Psoas muscle (tissue), 8 donors: ENCODE data around the gene FZD4. TPM values are rescaled to one million over a fixed set of nuclear protein-coding genes. Genes with fewer than 3 reads are reported as not detected.

Experiments
- ATAC-seq, 4 donors: fragments of 200-7000 bp; cut with Tn5 transposase; one replicate each; pipeline ENCODE4 v1.9.1; 2020; ENCODE audit warnings: moderate library complexity in 3 of 4, mild to moderate bottlenecking in 2 of 4
- DNase-seq, 2 donors: peaks; one replicate each; pipeline ENCODE4 v3.0.0-alpha.2; 2020
- H3K27ac ChIP-seq: fragments of 200-600 bp; one replicate; pipeline ENCODE4 v1.8.0; 2022
- H3K27me3 ChIP-seq, 3 donors: fragments of 200-600 bp in 1 of 3; one replicate each; pipeline versions ENCODE4 v1.6.1 to v1.8.0; 2013 to 2022; ENCODE audit warnings: low read length in 2 of 3, mild to moderate bottlenecking in 2 of 3, moderate library complexity in 1 of 3; ENCODE audit not compliant: insufficient read depth in 3 of 3
- H3K36me3 ChIP-seq, 2 donors: fragments of 200-600 bp in 1 of 2; one replicate each; pipeline versions ENCODE4 v1.6.1 to v1.8.0; 2013 to 2022; ENCODE audit warnings: low read depth in 1 of 2, mild to moderate bottlenecking in 1 of 2, moderate library complexity in 1 of 2; ENCODE audit not compliant: insufficient read depth in 1 of 2
- H3K4me1 ChIP-seq: fragments of 200-600 bp; one replicate; pipeline ENCODE4 v1.8.0; 2022
- H3K4me3 ChIP-seq: fragments of 200-600 bp; one replicate; pipeline ENCODE4 v1.8.0; 2022; ENCODE audit warnings: mild to moderate bottlenecking
- H3K9me3 ChIP-seq: fragments of 200-600 bp; one replicate; pipeline ENCODE4 v1.8.0; 2022
- CTCF ChIP-seq: fragments of 200-600 bp; IDR thresholded peaks from one replicate; pipeline ENCODE4 v1.8.0; 2022; ENCODE audit warnings: antibody characterized with exemption
- WGBS, 3 donors: extraction: QIAGEN DNeasy Blood & Tissue Kit; methylation state at CpG; one replicate each; pipeline versions ENCODE4 v1.1.6 to v1.1.7; 2013; 5-methylcytosine and 5-hydroxymethylcytosine counted together
- intact Hi-C, 2 donors: fragments of 100-400 bp; cut with DNase I; formaldehyde crosslinking; loops; one replicate each; pipeline versions ENCODE4 v1.11.0 to v1.14.2; 2022
- polyA plus RNA-seq, 3 donors: library from polyadenylated mRNA; stranded (reverse); fragments of 200-250 nt; gene quantifications; one replicate each; pipeline ENCODE4 v1.2.3, GENCODE V29; 2013
- total RNA-seq, 4 donors: library from RNA; stranded (reverse); fragmentation: NEBNext Ultra II Directional in 2 of 4; extraction: Animal tissue kit (Norgen Biotek cat#: 25700) in 2 of 4; gene quantifications; one replicate each; pipeline versions ENCODE4 v1.2.1 to v1.2.4, GENCODE V29; 2021 to 2023
- donor health status: healthy with polysubstance abuse.
- donor health status: DM: no; HTN: no; CAD: no; lungs with moderate emphysema.
- donor health status: Bipolar disorder and iron deficiency.
- donor health status: healthy.
- donor health status: DM: yes; HTN: yes; CAD: no.
- donor health status: DM: no; HTN: no; CAD: no.
- donor health status: DM: no; HTN: no; CAD: no.
- donor health status: DM: yes; HTN: yes; CAD: no.

The FZD4 gene
- total and polyA plus RNA-seq, 7 donors = 12.3 to 158 (median 27.5) TPM

GRCh38 chr11:86932259-86932585, 23.0 kb downstream of the FZD4 start:
- Histone ChIP-seq H3K4me3 (no peak overlapping the region), H3K27me3 (no peaks in the 10 kb centered on the region), H3K36me3 (no peaks in the 10 kb centered on the region), H3K9me3 (no peaks in the 10 kb centered on the region), H3K27ac (no peak overlapping the region), H3K4me1 (peaks cover 9% of the 10 kb centered on the region)
- ATAC-seq (no peak), DNase-seq (no peak)
- TF ChIP-seq CTCF = no peak
- intact Hi-C loops = no loop called here
- 50 to 74% (median 56%) methylated on average over 1 of the region's 1 CpG for WGBS, 3 donors

DNA sequence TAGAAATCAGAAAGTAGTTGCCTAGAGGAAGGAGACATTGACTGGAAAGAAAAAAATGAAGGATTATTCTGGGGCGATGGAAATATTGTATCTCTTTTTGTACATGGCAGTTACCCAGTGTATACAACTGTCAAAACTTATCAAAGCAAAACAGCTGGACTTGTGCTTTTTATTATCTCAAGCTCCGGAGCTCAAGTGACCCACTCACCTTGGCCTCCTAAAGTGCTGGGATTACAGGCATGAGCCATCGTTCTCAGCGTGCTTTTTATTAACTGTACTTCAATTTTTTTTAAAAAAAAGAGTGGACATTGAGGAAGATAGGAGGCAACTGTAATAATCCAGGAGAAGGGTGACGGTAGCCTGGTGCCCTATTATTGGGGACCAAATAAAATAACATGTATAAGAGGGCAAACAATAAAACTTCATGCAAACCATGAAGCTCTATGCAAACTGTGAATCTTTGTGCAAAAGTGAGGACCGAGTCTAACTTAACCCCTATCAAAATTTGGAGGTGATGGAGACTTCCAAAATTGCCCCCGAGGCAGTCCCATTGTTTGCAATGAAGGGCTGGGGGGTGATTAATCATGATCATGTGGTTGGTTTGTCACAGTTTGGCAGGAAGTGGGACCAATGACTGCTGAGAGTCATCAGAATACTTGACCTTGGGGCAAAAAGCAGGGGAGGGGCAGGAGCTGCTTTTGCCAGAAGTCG, 23.5 kb downstream of the FZD4 start:
- Histone ChIP-seq H3K36me3 (no peaks in the 10 kb centered on the region), H3K4me3 (no peak overlapping the region), H3K27me3 (no peaks in the 10 kb centered on the region), H3K4me1 (peaks cover 9% of the 10 kb centered on the region), H3K9me3 (no peaks in the 10 kb centered on the region), H3K27ac (no peak overlapping the region)
- intact Hi-C loops = no loop called here
- 35 to 40% (median 35%) methylated on average over 8 of the region's 8 CpGs for WGBS, 3 donors
- no peak for TF ChIP-seq CTCF
- ATAC-seq (peak in 2 of 4 donors; percentile 33 to 47), DNase-seq (no peak)

DNA sequence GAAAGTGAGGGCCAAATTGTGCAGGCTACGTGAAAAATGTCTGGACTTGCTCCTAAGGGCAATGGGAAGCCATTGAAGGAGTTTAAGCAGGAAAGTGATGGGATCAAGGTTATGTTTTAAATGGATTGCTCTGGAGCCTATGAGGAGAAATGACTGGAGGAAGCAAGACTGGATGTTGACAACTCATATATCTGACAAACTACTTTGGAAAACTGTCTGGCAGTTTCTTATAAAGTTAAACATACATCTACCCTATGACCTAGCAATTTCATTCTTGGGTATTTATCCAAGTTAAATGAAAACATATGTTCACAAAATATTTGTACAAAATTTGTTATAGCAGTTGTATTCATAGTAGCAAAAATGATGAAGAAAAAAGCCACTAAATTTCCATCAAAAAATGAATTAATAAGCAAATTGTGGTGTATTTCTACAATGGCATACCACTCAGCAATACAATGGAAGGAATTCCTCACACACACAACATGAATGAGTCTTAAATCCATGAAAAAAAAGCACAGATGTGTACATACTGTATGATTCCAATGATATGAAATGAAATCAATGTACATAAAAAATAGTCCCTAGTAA, 24.1 kb downstream of the FZD4 start:
- Histone ChIP-seq H3K4me3 (no peak overlapping the region), H3K36me3 (no peaks in the 10 kb centered on the region), H3K27me3 (no peaks in the 10 kb centered on the region), H3K9me3 (no peaks in the 10 kb centered on the region), H3K4me1 (peaks cover 9% of the 10 kb centered on the region), H3K27ac (no peak overlapping the region)
- intact Hi-C loops = no loop called here
- ATAC-seq (no peak), DNase-seq (no peak)
- WGBS, 3 donors = 80 to 82% (median 82%) methylated on average over 1 of the region's 1 CpG
- no peak for TF ChIP-seq CTCF

DNA sequence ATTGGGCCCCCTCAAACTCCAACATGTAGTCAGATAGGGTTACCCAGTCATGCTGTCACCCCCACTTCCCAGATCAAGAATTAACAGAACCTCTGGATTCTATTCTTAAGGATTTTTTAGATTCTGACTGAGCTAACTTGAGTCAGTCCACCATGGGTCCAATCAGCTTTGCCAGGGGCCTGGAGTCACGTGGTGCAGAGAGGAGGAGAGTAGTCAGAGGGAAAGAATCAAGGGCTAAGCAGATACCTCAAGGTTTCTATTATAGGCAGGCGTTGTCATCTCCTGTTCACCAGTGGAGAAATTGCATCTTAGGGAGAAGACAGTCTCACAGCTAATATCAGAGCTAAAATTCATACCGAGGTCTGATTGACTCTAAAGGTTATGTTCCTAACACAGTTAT, 28.2 kb downstream of the FZD4 start:
- ATAC-seq (peak; percentile 75 to 89 (median 80)), DNase-seq (no peak)
- H3K27ac ChIP-seq = no peak overlapping the region
- no peaks in the 10 kb centered on the region for H3K27me3 ChIP-seq
- intact Hi-C loops = no loop called here
- no peaks in the 10 kb centered on the region for H3K4me1 ChIP-seq
- 57 to 74% (median 62%) methylated on average over 3 of the region's 3 CpGs for WGBS, 3 donors
- no peak for TF ChIP-seq CTCF
- peaks cover 0 to under 1% of the 10 kb centered on the region in 2 donors for H3K36me3 ChIP-seq
- H3K4me3 ChIP-seq = no peak overlapping the region
- H3K9me3 ChIP-seq = no peaks in the 10 kb centered on the region
